MV-4-11 (cell line): ENCODE results near the gene RAB26.
A peak's percentile ranks its signal among the peaks of the same experiment; 100 is the strongest.
"Not testable (repeated sequence)": the region's sequence is repeated elsewhere in the genome, so short reads cannot be mapped to it uniquely, and the experiment has no call there.

Experiments
- DNase-seq: peaks from one replicate; lab custom pipeline; 2025; lab: John Stamatoyannopoulos, UW

Gene RAB26, protein sequence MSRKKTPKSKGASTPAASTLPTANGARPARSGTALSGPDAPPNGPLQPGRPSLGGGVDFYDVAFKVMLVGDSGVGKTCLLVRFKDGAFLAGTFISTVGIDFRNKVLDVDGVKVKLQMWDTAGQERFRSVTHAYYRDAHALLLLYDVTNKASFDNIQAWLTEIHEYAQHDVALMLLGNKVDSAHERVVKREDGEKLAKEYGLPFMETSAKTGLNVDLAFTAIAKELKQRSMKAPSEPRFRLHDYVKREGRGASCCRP

DNA sequence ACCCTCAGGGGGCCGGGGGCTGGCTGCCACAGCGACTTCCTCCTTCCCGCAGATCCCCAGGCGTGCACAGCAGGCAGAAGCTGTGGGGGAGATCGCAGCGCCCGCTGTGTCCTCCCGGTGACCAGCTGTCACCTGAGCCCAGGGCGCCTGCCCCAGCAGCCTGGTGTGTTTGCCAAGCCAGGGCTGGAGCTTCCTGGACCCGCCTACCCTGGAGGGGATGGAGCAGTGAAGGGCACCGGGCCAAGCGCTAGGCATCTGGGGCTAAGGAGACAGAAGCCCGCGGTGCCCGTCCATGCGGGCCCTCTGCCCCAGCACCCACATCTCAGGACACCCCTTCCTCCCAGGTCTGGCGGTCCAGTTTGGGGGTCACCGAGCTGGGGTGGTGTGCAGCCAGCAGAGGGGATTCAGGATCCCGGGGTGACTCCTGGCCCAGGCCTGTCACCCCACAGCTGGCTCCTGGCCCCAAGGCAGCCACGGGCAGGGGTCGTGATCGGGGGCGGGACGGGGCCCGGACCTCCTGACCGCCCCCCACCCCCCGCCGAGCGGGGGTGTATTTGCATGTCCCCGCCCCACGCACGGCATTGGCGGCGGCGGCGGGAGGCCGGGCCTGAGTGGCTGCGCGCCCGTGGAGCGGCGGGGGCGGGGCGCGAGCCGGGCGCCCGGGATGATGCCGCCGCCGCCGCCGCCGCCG is at the start of gene RAB26:
RAB26 (plus strand) TSS at position 645 of the 691 bp plus-strand sequence. CDS start 159 bp downstream, outside the sequence.
- DNase-seq, result peak; percentile 20

DNA sequence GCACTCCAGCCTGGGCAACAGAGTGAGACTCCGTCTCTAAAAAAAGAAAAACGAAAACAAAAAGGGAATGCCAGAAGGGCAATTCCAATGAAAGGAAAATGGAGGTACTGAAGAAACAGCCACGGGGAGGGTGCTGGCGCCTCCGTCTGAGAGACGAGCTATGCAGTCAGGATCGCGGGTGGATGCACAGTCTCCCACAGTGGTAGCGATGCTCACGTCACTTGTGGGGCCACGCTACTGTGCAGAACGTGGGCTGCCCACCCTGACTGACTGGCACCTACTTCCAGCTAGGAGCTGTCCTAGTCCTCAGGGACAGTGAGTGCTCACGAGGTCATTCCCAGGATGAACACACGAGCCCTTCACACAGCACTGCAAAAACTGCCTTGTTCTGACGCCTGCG is 46.8 kb upstream of the RAB26 start:
- not testable (repeated sequence) for DNase-seq

DNA sequence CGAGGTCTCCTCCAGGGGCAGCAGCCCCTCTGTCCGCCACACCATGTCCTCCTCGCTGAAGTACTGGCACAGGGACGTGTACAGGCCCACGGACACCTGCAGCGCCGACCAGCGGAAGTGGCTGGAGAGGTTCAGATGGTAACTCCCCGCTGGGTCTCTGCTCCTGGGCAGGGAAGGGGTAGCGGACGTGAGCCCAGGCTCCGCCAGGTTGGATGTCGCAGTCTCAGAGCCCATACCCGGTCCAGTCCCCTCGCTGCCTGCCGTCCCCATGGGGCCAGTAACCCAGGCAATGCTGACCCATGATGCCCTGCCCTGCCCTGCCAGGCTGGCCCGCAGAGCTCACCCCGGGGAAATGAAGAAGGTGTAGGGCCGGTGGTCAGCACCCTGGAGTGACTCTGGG is 46.0 kb upstream of the RAB26 start:
- no peak for DNase-seq

DNA sequence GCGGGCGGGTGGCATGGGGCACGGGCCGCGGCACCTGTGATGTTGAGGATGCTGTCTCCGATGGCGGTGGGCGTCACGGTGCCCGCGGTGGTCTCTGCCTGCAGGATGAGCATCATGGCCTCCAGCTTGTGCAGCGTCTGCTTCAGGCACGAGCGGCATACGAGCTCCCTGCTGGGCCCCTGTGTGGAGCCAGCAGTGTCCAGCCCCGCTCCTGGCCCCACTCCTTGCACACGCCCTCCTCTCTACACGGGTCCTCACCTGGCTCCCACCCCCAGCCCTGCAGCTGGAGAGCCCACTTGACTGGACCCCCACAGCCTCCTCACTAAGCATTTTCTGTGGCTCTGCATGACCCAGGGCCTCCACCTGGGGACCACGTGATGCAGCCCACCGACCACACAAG is 44.0 kb upstream of the RAB26 start:
- not testable (repeated sequence) for DNase-seq

DNA sequence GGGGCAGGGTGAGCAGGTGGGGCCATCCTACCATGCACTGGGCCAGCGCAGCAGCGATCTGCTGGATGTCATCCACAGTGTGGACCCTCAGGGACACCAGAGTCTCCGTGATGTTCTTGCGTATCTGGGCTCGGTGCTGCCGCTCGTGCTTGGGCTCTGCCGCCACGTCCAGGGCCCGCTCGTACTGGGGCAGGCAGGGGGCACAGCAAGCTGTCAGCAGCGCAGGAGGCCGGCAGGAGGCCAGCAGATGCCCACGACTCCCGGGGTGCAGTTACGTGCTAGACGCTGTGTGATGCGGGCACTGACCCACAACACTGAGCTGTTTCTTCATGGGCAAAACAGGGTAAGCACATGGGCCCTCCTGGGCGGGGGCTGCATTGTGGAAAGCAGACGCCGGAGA is 43.1 kb upstream of the RAB26 start:
- DNase-seq, result not testable (repeated sequence)

DNA sequence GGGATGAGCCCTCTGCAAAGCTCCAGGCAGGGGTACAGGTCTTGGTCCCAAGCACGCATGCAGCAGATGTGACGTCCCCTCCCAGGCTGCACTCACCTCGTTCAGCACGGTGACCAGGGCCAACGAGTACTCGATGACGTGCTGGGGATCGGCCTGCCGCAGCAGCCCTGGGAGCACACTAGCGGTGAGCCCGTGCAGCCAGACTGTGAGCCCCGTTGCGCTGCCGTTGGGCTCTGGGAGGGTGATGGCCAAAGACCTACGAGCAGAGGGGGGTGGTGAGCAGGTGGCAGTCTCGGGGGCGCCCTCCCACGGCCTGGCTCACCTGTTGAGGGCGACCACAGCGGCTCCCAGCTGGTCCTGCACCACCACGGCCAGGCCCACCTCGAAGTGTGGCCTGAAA is 42.7 kb upstream of the RAB26 start:
- not testable (repeated sequence) for DNase-seq

DNA sequence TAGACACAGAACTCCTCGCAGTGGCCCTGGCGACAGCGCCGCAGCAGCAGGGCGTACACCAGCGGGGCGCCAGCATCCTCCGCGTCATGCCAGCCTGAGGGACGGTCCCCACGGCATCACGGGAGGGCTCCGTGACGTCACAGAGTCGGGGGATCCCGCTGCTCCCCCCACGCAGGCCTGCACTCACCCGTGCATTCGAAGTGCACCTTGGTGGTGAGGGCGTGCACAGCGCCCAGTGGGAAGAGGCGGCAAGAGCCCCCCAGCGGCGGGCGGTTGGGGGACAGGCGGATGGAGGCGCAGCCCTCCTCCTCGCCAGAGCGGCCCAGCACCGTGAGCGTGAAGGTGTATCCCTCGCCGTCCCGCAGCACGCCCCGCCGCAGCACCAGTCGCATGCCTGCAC is 42.2 kb upstream of the RAB26 start:
- DNase-seq, result not testable (repeated sequence)

DNA sequence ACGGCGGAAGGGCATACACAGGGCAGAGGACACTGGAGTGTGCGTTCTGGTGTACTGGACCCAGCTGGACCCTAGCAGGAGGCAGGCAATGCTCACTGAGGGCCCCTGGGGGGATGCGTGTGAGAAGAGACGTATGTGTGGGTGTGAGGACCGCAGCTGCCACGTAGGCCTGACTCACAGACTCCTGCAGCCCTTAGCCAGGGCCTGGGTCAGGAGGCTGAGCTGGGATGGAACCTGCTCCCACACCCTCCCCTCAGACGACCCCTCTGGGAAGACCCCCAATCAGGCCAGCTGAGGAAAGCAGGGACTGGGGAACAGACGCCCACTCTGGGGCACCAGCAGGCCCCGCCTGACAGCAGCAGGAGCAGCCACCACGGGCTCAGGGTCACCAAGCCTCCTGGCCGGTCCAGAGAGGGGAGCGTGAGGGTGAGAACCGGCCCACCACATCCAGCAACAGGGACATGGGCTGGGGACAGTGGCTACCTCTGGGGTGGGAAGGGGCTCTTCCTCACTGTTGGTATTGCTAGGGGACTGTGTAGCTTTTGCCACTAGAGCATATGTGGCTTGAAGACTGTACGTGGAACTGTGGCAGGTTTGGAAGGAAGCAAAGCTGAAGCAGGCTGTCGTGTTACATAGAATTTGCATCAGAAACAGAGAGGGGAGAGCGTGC is 41.2 kb upstream of the RAB26 start:
- DNase-seq, result not testable (repeated sequence)

DNA sequence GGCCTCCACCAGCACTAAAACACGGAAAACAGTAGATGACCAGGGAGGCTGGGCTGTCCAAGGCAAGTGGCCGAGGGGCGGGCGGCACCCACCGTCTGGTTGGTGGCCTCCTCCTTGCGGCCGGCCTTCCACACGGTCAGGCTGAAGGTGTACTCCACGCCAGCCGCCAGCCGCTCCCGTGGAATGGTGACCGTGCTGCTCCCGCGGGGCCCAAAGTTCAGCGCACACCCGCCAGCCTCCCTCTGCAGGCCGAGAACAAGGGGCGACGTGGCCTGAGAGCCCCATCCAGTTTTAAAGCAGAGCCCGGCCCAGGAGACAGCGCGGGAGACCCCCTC is 40.7 kb upstream of the RAB26 start:
- DNase-seq, result not testable (repeated sequence)

DNA sequence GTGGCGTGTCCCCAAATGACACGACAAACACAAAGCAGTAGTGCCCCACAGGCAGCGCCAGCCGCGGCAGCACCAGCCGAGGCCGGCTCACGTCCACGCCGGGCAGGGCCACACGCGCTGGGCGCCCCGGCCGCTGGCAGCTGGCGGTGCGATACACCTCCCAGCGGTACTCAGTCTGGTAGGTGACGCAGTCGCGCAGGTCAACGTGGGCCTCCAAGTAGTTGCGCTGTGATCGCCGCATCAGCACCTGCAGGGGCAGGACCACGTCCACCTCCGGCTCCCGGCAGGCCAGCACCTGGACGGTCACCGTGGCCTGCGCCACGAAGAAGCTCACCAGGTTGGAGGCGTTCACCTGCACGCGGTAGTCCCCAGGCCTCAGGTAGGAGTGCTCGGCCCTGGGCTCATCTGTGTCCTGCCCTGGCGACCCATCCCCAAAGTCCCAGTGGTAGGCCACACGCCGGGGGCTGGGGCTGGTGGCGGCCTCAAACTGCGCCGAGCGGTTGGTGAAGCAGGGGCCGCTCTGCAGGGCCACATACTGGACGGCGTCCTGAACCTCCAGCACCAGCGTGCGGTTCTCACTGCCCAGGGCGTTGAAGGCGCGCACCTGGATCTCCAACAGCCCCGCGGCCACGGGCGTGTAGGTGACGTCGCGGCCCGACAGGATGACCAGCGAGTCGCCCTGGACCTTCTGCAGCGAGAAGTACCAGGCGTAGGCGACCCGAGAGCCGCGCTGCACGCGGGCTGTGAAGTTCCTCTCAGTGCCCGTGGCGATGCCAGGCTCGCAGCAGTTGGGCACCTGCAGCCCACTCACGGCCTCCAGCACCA is 39.8 kb upstream of the RAB26 start:
- DNase-seq, result not testable (repeated sequence)

DNA sequence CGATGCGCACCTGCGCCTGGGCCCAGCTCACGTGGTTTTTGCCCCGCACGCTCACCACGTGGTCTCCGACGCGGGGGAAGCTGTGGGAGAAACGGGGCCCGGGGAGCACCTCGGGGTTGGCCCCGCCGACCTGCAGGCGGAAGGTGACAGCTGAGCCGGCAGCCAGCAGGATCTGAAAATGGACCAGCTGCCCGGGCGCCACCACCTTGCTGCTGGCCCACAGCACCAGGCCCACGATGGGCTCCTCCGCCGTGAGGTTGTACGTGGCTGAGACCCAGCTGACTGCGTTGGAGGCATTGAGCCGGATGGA is 39.2 kb upstream of the RAB26 start:
- DNase-seq, result not testable (repeated sequence)

DNA sequence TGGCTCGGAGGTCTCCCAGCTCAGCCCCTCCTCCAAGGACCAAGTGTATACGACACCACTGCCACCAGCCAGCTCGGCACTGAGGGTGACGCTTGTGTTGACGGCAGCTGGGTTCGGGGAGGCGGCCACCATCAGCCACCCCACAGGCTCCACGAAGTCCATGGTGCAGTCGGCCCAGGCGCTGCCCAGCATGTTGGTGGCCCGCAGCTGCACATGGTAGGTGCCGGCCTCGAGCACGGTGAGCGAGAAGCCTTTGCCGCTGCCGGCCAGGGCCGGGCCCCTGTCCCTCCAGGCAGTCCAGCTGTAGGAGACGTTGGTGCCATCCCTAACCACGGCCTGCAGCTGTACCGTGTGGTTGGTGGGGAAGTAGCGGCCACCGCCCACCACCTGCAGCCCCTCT is 38.6 kb upstream of the RAB26 start:
- not testable (repeated sequence) for DNase-seq

DNA sequence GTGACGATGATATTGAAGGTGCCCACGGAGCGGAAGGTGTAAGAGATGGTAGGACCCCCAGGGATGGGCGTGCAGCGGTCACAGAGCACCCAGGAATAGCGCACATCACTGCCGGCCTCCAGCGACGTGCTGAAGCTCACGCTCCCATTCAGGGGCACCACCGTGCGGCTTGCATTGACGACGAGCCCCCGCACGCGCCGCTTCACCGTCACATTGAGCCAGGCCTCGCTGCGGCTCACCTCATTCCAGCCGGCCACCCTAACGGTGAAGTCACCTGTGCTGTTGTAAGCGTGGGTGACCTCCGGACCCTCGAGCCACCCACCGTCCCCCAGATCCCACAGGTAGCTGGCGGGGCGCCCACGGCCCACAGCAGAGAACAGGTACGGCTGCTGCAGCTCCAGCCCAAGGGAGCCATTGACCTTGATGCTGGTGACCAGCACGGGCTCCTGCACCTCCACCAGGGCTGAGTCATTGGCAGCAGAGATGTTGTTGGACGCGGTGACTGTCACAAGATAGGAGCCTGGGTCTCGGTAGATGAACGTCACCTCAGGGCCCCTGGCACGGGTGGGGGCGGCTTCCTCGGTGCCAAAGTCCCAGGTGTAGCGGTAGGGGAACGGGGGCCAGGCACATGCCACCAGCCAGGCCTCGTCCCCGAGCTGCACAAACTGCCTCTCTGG is 38.0 kb upstream of the RAB26 start:
- not testable (repeated sequence) for DNase-seq

DNA sequence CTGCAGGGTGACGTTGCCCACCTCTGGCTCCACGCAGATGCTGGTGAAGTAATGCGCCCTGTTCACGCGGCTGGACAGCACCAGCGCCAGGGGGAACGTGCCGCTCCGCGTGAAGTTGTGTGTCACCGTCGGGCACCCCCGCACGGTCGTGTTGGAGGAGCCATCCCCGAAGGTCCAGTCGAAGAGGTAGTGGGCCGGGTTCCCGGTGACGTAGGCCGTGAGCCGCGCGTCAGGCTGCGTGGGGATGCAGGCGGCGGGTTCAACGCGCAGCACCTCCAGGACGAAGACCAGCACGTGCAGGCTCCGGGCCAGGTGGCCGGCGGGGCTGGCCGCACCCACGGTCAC is 37.4 kb upstream of the RAB26 start:
- DNase-seq, result not testable (repeated sequence)

DNA sequence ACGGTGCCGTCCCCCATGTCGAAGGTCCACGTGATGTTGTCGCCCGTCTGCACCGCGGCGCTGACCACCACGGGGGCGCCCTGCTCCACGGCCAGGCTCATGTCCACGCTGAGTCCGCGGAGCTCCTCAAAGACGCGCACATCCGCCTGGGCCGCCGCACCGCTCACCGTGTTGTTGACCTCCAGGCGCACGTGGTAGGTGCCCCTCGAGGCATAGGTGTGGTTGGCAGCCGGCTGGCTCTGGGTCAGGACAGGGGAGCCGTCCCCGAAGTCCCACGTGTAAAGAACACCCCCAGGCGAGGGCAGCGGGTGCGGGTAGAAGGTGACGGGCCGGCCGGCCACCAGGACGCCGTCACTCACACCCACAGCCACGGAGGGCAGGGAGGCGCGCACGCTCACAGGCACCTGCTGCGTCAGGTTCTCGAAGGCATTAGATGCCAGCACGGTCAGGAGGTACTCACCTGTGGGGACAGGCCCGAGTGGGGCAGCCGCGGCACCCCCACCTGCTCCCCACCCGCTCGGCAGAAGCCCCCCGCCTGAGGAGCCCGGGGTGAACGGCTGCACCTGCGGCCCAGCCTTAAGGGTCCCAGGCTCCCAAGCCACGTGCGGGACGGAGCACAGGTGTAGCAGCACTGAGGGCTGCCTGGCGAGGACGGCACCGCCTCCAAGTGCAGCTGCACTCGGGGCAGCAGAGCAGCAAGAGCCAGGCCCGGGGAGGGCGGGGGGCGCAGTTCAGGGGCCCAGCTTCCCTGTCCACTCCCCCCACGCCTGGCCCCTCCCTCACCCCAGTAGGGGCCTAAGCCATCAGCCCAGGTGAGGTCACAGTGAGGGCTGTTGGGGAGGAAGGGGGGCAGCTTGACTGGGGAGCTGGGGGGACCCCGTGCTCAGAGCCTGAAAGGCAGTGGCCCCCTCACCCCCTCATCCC is 36.8 kb upstream of the RAB26 start:
- DNase-seq, result not testable (repeated sequence)

DNA sequence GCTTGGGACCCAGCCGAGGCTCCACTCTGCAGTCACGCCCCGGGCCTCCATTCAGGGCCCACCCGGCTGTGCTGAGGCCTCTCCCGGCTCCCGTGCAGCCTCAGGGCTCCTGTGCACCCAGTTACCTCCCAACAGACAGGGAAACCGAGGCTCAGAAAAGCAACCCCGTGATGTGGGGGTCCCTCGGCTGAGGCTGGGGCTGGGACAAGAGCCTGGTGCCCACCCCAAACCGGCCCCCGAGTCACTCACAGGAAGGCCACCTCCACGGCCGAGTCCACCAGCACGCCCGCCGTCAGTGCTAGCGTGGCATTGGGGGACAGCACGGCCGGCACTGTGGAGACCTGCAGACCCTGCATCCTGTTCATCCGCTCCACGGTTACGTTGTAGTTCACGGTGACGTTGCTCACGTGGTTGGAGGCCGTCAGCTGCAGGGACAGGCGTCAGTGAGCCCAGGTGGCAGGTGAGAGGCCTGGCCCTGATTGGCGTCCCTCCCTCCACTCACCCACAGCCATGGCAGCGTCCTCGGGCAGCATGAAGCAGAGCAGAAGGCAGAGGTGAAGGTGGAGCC is 35.8 kb upstream of the RAB26 start:
- DNase-seq, result not testable (repeated sequence)

DNA sequence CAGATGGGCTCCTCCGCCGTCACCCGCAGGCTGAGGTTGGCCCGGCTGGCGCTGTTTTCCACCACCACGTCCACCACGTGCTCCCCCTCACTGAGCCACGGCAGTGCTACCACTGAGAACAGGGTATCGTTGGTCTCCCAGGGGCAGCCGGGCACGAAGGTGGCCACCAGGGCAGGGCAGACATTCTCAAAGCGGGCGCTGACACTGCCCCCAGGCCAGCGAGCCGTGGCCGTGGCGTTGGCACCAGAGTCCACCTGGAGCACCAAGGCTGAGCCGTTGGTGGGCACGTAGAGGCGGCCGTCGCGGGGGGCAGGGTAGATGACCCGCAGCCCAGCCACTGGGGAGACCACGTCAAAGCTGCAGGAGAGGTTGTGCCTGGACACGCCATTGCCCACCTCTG is 34.2 kb upstream of the RAB26 start:
- DNase-seq, result not testable (repeated sequence)

DNA sequence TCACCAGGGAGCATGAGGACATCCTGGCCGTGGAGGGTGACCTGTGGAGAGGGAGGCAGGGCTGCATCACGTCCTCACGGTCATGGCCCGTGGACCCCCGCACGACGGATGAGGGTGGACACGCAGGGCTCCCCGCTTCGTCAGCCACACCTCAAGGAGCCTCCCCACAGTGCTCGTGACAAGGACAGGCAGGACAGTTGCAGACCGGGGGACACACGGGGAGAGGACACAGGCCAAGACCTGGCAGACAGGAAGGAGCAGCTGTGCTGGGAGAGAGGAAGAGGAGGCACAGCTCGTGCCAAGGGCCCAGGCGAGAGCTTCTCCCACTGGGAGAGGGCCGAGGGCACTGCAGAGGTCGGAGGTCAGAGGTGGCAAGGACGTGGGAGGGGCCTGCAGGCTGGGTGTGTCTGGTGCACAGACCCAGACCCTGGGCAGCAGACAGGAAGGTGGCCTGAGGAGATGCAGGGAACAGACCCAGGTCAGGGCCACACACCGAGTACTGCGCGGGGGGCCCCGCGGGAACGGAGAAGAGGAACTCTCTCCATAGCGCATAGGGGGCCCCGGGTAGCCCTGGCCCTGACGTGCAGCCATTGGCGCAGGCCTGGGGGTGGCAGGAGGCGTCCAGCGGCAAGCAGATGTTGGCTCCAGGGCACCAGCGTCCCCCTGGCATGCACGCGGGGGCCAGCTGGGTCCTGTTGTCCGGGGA is 33.4 kb upstream of the RAB26 start:
- DNase-seq, result not testable (repeated sequence)

DNA sequence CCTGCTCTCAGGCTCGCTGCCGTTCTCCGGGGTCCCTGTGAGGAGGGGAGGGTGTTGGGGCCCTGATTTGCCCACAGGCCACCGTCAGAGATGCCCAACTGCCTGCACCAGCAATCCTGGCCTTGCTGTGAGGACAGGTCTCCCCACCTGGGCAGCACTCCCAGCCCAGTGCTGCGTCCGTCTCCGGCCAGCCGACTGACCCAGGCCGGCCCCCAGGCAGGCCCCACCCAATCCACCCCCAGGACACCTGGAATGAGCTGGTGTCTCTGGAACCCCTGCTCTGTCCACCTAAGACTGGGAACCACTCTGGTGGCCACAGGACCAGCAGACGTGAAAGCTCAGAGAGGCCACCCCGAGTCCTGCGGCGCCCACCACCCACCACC is 32.8 kb upstream of the RAB26 start:
- no peak for DNase-seq

DNA sequence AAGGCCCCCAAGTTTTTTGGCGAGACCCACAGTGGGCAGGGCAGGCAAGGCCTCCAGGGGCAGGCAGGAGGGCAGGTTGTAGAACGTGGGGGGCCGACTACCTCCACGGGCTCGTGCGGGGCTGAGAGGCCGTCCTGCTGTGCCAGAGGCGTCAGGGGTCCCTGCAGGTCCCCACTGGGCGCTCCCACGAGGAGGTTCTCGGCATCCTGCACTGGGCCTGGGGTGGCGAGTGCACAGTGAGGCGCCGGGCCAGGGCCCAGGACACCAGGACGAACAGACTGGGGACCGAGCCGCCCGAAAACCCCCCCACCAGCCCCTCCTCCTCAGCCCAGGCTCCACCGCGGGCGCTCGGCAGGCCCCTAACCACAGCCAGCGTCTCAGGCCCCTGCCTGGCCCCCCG is 32.0 kb upstream of the RAB26 start:
- DNase-seq, result not testable (repeated sequence)
